LNCAP (cell line): Measurements from ENCODE around the gene ACAD8.

Experiments used
- CTCF ChIP-seq: fragments of 450-650 bp; IDR thresholded peaks from 2 replicates; pipeline ENCODE4 v1.5.1; 2017; ENCODE audit warnings: mild to moderate bottlenecking

The ACAD8 gene

GRCh38 chr11:134231958-134232659 lies 21.3 kb upstream of the ACAD8 start:
- TF ChIP-seq CTCF = no peak

- no peak for TF ChIP-seq CTCF
Measured at GRCh38 chr11:134233729-134234179, 19.6 kb upstream of the ACAD8 start.

- no peak for TF ChIP-seq CTCF
Measured at GRCh38 chr11:134235399-134235798, 18.0 kb upstream of the ACAD8 start.

GRCh38 chr11:134236834-134237556 lies 16.4 kb upstream of the ACAD8 start:
- TF ChIP-seq CTCF = no peak

GRCh38 chr11:134237557-134237922 lies 15.8 kb upstream of the ACAD8 start:
- no peak for TF ChIP-seq CTCF

- no peak for TF ChIP-seq CTCF
Measured at GRCh38 chr11:134238956-134239355, 14.4 kb upstream of the ACAD8 start.

- no peak for TF ChIP-seq CTCF
Measured at GRCh38 chr11:134240592-134240991, 12.8 kb upstream of the ACAD8 start.
